ENCODE data around the gene EVA1C.
"Not testable (repeated sequence)": the region's sequence is repeated elsewhere in the genome, so short reads cannot be mapped to it uniquely, and the experiment has no call there.

The EVA1C gene

DNA sequence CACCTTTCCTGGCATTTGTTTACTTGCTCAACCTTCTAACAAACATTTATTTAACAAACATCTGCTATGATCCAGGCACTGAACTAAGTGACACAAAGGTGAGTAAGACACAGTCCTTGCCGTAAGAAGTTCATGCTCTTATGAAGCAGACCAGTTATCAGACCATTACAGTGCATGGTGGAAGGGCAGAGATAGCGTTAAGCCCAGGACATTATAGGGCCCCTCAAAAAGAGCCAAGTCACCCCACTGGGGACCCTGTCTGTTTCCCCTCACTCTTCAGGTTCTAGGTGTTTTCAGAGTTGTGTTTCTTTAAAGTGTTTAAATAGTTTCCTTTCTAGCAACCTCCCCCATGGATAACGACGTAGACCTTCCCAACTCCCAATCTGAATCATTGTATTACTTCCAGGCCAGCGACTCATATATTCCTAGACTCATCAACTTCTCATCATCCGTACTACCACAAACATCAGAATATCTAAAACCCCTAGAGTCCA lies 133.5 kb downstream of the EVA1C start:
- Histone ChIP-seq H3K27me3 (ENCODE audit: control insufficient read depth, insufficient read depth, low read length) (no peaks in the 10 kb centered on the region), H3K9me3 (ENCODE audit: control insufficient read depth, insufficient read depth, low read length) (no peaks in the 10 kb centered on the region), H3K36me3 (ENCODE audit: control insufficient read depth, insufficient read depth, low read length) (no peaks in the 10 kb centered on the region), H3K4me3 (ENCODE audit: low read depth, low read length) (no peak overlapping the region), H3K9ac (ENCODE audit: low read depth, low read length) (no peak overlapping the region), H3K4me1 (ENCODE audit: control insufficient read depth, insufficient read depth, low read length) (no peaks in the 10 kb centered on the region)

GRCh38 chr21:32547018-32547417 lies 134.5 kb downstream of the EVA1C start:
- no peak overlapping the region for H3K9ac ChIP-seq (ENCODE audit: low read depth, low read length)

DNA sequence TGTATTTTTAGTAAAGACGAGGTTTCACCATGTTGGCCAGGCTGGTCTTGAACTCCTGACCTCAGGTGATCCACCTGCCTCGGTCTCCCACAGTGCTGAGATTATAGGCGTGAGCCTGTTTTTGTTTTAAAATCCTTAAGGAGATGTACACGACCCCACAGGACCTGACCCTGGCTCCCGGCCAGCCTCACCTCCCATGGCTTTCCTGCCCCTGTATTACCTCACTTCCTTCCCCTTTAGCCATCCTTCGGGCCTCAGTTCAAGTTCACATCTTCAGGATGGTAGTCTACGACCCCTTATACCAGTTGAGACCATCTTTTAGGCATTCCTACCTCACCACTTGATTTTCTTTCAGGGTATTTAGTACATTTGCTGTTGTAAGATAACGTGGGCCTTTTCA lies 136.5 kb downstream of the EVA1C start:
- H3K4me3 ChIP-seq (ENCODE audit: low read depth, low read length) = no peak overlapping the region
- no peak overlapping the region for H3K9ac ChIP-seq (ENCODE audit: low read depth, low read length)
- no peaks in the 10 kb centered on the region for H3K27me3 ChIP-seq (ENCODE audit: control insufficient read depth, insufficient read depth, low read length)
- no peaks in the 10 kb centered on the region for H3K36me3 ChIP-seq (ENCODE audit: control insufficient read depth, insufficient read depth, low read length)
- H3K4me1 ChIP-seq (ENCODE audit: control insufficient read depth, insufficient read depth, low read length) = no peaks in the 10 kb centered on the region
- no peaks in the 10 kb centered on the region for H3K9me3 ChIP-seq (ENCODE audit: control insufficient read depth, insufficient read depth, low read length)

More at GRCh38 chr21:32547018-32547417, 134.5 kb downstream of the EVA1C start:
- Histone ChIP-seq H3K4me1 (ENCODE audit: control insufficient read depth, insufficient read depth, low read length) (no peaks in the 10 kb centered on the region), H3K9me3 (ENCODE audit: control insufficient read depth, insufficient read depth, low read length) (no peaks in the 10 kb centered on the region), H3K27me3 (ENCODE audit: control insufficient read depth, insufficient read depth, low read length) (no peaks in the 10 kb centered on the region), H3K36me3 (ENCODE audit: control insufficient read depth, insufficient read depth, low read length) (no peaks in the 10 kb centered on the region), H3K4me3 (ENCODE audit: low read depth, low read length) (no peak overlapping the region)

DNA sequence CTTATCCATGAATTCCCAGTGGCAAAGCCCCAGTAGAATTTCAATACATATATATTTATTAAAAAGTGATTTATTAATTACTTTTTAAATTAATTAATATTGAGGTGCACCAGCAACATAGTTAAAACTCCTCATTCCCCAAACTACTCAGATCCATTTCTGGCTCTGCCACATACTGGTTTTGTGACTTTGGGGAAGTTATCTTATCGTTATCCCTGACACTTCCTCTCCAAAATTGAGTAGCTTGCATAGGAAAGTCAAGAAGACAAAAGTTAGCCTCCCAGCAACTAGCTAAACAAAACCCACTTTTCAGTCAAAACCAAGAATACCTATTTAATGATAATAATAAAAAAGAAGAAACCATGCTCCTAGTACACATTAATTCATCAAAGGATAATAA lies 136.9 kb downstream of the EVA1C start:
- no peaks in the 10 kb centered on the region for H3K27me3 ChIP-seq (ENCODE audit: control insufficient read depth, insufficient read depth, low read length)
- no peaks in the 10 kb centered on the region for H3K4me1 ChIP-seq (ENCODE audit: control insufficient read depth, insufficient read depth, low read length)
- H3K9ac ChIP-seq (ENCODE audit: low read depth, low read length) = no peak overlapping the region
- H3K4me3 ChIP-seq (ENCODE audit: low read depth, low read length) = no peak overlapping the region
- no peaks in the 10 kb centered on the region for H3K36me3 ChIP-seq (ENCODE audit: control insufficient read depth, insufficient read depth, low read length)
- H3K9me3 ChIP-seq (ENCODE audit: control insufficient read depth, insufficient read depth, low read length) = no peaks in the 10 kb centered on the region

GRCh38 chr21:32549886-32550285 lies 137.4 kb downstream of the EVA1C start:
- Histone ChIP-seq H3K36me3 (ENCODE audit: control insufficient read depth, insufficient read depth, low read length) (no peaks in the 10 kb centered on the region), H3K4me1 (ENCODE audit: control insufficient read depth, insufficient read depth, low read length) (no peaks in the 10 kb centered on the region), H3K27me3 (ENCODE audit: control insufficient read depth, insufficient read depth, low read length) (no peaks in the 10 kb centered on the region), H3K4me3 (ENCODE audit: low read depth, low read length) (no peak overlapping the region), H3K9me3 (ENCODE audit: control insufficient read depth, insufficient read depth, low read length) (no peaks in the 10 kb centered on the region), H3K9ac (ENCODE audit: low read depth, low read length) (no peak overlapping the region)

DNA sequence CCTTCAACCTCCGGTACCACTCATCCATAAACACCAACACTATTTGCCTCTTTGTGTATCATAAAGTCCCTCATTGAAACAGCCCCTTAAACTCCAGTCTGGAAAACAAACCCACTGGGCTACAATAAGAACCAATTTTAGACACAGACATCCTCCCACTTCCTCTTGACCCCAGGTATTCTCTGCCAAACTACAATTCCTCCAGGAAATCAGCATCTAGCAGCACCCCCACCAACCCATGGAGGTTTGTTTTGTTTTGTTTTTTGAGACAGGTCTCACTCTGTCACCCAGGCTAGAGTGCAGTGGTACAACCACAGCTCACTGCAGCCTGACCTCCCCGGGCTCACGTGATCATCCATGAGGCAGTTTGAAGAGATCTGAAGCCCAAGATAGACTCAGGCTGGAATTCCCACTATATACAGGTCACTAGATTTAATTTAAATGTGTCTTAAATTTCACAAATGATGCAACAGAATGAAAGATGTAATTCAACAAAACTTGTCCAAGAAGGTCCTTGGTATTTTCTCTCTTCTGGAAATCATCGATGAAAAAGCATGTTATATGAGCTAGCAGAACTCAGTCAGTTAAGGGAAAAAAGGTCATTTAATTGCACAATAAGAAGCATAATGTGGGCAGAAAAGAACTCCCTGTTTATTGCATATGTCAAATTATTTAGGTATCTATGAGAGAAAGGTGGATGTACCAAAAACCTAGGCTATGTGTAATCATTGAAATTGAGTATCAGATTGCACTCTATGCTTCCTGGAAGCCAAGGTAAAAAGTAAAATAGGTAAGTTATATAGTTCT lies 142.5 kb downstream of the EVA1C start:
- H3K4me1 ChIP-seq (ENCODE audit: control insufficient read depth, insufficient read depth, low read length) = peaks cover 3% of the 10 kb centered on the region
- no peaks in the 10 kb centered on the region for H3K36me3 ChIP-seq (ENCODE audit: control insufficient read depth, insufficient read depth, low read length)
- no peak overlapping the region for H3K4me3 ChIP-seq (ENCODE audit: low read depth, low read length)
- no peaks in the 10 kb centered on the region for H3K9me3 ChIP-seq (ENCODE audit: control insufficient read depth, insufficient read depth, low read length)
- no peak overlapping the region for H3K9ac ChIP-seq (ENCODE audit: low read depth, low read length)
- H3K27me3 ChIP-seq (ENCODE audit: control insufficient read depth, insufficient read depth, low read length) = no peaks in the 10 kb centered on the region

- Histone ChIP-seq H3K4me1 (ENCODE audit: control insufficient read depth, insufficient read depth, low read length) (peaks cover 19% of the 10 kb centered on the region), H3K9ac (ENCODE audit: low read depth, low read length) (no peak overlapping the region), H3K9me3 (ENCODE audit: control insufficient read depth, insufficient read depth, low read length) (no peaks in the 10 kb centered on the region), H3K36me3 (ENCODE audit: control insufficient read depth, insufficient read depth, low read length) (no peaks in the 10 kb centered on the region), H3K27me3 (ENCODE audit: control insufficient read depth, insufficient read depth, low read length) (no peaks in the 10 kb centered on the region), H3K4me3 (ENCODE audit: low read depth, low read length) (no peak overlapping the region)
Observed at GRCh38 chr21:32558106-32558505, 145.6 kb downstream of the EVA1C start.

DNA sequence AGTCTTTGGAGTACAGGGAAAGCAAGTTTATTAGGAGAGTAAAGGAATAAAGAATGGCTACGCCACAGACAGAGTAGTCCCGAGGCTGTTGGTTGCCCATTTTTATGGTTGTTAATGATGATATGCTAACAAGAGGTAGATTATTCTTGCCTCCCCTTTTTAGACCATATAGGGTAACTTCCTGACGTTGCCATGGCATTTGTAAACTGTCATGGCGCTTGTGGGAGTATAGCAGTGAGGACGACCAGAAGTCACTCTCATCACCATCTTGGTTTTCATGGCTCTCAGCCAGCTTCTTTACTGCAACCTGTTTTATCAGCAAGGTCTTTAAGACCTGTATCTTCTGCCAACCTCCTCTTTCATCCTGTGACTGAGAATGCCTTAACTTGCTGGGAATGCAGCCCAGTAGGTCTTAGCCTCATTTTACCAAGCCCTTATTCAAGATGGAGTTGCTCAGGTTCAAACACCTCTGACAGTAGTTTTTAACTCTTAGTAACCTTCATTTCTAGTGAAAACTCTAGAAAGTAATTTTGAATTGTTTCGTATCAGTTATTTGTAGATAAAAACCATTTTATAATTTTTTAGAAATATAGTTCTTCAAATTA lies 146.6 kb downstream of the EVA1C start:
- no peaks in the 10 kb centered on the region for H3K27me3 ChIP-seq (ENCODE audit: control insufficient read depth, insufficient read depth, low read length)
- no peak overlapping the region for H3K9ac ChIP-seq (ENCODE audit: low read depth, low read length)
- no peaks in the 10 kb centered on the region for H3K9me3 ChIP-seq (ENCODE audit: control insufficient read depth, insufficient read depth, low read length)
- H3K36me3 ChIP-seq (ENCODE audit: control insufficient read depth, insufficient read depth, low read length) = no peaks in the 10 kb centered on the region
- H3K4me1 ChIP-seq (ENCODE audit: control insufficient read depth, insufficient read depth, low read length) = peaks cover 19% of the 10 kb centered on the region
- no peak overlapping the region for H3K4me3 ChIP-seq (ENCODE audit: low read depth, low read length)

GRCh38 chr21:32560896-32561295 lies 148.4 kb downstream of the EVA1C start:
- H3K9ac ChIP-seq (ENCODE audit: low read depth, low read length) = no peak overlapping the region
- H3K4me1 ChIP-seq (ENCODE audit: control insufficient read depth, insufficient read depth, low read length) = peaks cover 19% of the 10 kb centered on the region
- H3K4me3 ChIP-seq (ENCODE audit: low read depth, low read length) = no peak overlapping the region
- no peaks in the 10 kb centered on the region for H3K27me3 ChIP-seq (ENCODE audit: control insufficient read depth, insufficient read depth, low read length)
- H3K9me3 ChIP-seq (ENCODE audit: control insufficient read depth, insufficient read depth, low read length) = peaks cover 2% of the 10 kb centered on the region
- H3K36me3 ChIP-seq (ENCODE audit: control insufficient read depth, insufficient read depth, low read length) = no peaks in the 10 kb centered on the region

DNA sequence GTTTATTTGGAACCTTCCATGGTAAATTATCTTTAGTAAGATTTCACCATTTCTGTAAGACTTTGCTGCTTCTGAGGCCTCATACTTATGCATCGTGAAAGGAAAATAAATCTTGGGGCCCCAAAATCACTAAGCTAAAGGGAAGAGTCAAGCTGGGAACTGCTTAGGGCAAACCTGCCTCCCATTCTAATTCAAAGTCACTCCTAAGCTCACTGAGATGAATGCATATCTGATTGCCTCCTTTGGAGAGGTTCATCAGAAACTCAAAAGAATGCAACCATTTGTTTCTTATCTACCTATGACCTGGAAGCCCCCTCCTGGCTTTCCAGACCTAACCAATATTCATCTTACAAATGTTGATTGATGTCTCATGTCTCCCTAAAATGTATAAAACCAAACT lies 149.0 kb downstream of the EVA1C start:
- H3K9me3 ChIP-seq (ENCODE audit: control insufficient read depth, insufficient read depth, low read length); H3K27me3 ChIP-seq (ENCODE audit: control insufficient read depth, insufficient read depth, low read length); H3K36me3 ChIP-seq (ENCODE audit: control insufficient read depth, insufficient read depth, low read length); H3K9ac ChIP-seq (ENCODE audit: low read depth, low read length); H3K4me3 ChIP-seq (ENCODE audit: low read depth, low read length): not testable (repeated sequence)
- H3K4me1 ChIP-seq (ENCODE audit: control insufficient read depth, insufficient read depth, low read length) = peaks cover 19% of the 10 kb centered on the region

- Histone ChIP-seq H3K9me3 (ENCODE audit: control insufficient read depth, insufficient read depth, low read length) (peaks cover 2% of the 10 kb centered on the region), H3K36me3 (ENCODE audit: control insufficient read depth, insufficient read depth, low read length) (peaks cover under 1% of the 10 kb centered on the region), H3K9ac (ENCODE audit: low read depth, low read length) (no peak overlapping the region), H3K4me3 (ENCODE audit: low read depth, low read length) (no peak overlapping the region), H3K4me1 (ENCODE audit: control insufficient read depth, insufficient read depth, low read length) (peaks cover 19% of the 10 kb centered on the region), H3K27me3 (ENCODE audit: control insufficient read depth, insufficient read depth, low read length) (no peaks in the 10 kb centered on the region)
Observed at GRCh38 chr21:32562426-32562825, 149.9 kb downstream of the EVA1C start.

- H3K4me3 ChIP-seq (ENCODE audit: low read depth, low read length) = no peak overlapping the region
- no peak overlapping the region for H3K9ac ChIP-seq (ENCODE audit: low read depth, low read length)
- H3K4me1 ChIP-seq (ENCODE audit: control insufficient read depth, insufficient read depth, low read length) = peaks cover 19% of the 10 kb centered on the region
- H3K9me3 ChIP-seq (ENCODE audit: control insufficient read depth, insufficient read depth, low read length) = peaks cover 2% of the 10 kb centered on the region
- H3K36me3 ChIP-seq (ENCODE audit: control insufficient read depth, insufficient read depth, low read length) = peaks cover 3% of the 10 kb centered on the region
- no peaks in the 10 kb centered on the region for H3K27me3 ChIP-seq (ENCODE audit: control insufficient read depth, insufficient read depth, low read length)
Observed at GRCh38 chr21:32562915-32563314, 150.4 kb downstream of the EVA1C start.

Data from iPS-15b (cell line).